Skeletal muscle satellite cell (primary cell): ENCODE measurements around the gene SPRR4.
"Not testable (repeated sequence)": the region's sequence is repeated elsewhere in the genome, so short reads cannot be mapped to it uniquely, and the experiment has no call there.

Experiments used
- H3K27me3 ChIP-seq: 2 replicates; pipeline ENCODE4 v1.7.0; 2013; ENCODE audit warnings: low read length; ENCODE audit not compliant: control insufficient read depth, insufficient read depth
- H3K36me3 ChIP-seq: 2 replicates; pipeline ENCODE4 v1.7.0; 2013; ENCODE audit warnings: mild to moderate bottlenecking, control low read depth, low read length; ENCODE audit not compliant: insufficient read depth
- H3K4me1 ChIP-seq: 2 replicates; pipeline ENCODE4 v1.7.0; 2013; ENCODE audit warnings: low read length; ENCODE audit not compliant: control insufficient read depth, insufficient read depth
- H3K4me2 ChIP-seq: 2 replicates; pipeline ENCODE4 v1.7.0; 2013; ENCODE audit warnings: mild to moderate bottlenecking, low read length
- H3K4me3 ChIP-seq: 2 replicates; pipeline ENCODE4 v1.7.0; 2013; ENCODE audit warnings: low read length
- H3K9ac ChIP-seq: 2 replicates; pipeline ENCODE4 v1.7.0; 2013; ENCODE audit warnings: mild to moderate bottlenecking, low read depth, low read length, moderate library complexity
- H3K9me3 ChIP-seq: replicated peaks from 2 replicates; pipeline ENCODE4 v1.7.0; 2013; ENCODE audit warnings: mild to moderate bottlenecking, control low read depth, low read length

SPRR4 gene

GRCh38 chr1:152993186-152993585 is 22.7 kb downstream of the SPRR4 start:
- H3K4me3 ChIP-seq: no peak overlapping the region
- no peaks in the 10 kb centered on the region for H3K9me3 ChIP-seq
- H3K27me3 ChIP-seq: peaks cover 13% of the 10 kb centered on the region
- H3K4me1 ChIP-seq: no peaks in the 10 kb centered on the region
- H3K4me2 ChIP-seq: no peak overlapping the region
- no peaks in the 10 kb centered on the region for H3K36me3 ChIP-seq
- H3K9ac ChIP-seq: no peak overlapping the region

- no peak overlapping the region for H3K4me3 ChIP-seq
- H3K9me3 ChIP-seq: no peaks in the 10 kb centered on the region
- no peak overlapping the region for H3K4me2 ChIP-seq
- H3K9ac ChIP-seq: no peak overlapping the region
- peaks cover 8% of the 10 kb centered on the region for H3K27me3 ChIP-seq
- H3K4me1 ChIP-seq: no peaks in the 10 kb centered on the region
- H3K36me3 ChIP-seq: no peaks in the 10 kb centered on the region
Observed at GRCh38 chr1:152995842-152996241, 25.4 kb downstream of the SPRR4 start.

- no peaks in the 10 kb centered on the region for H3K36me3 ChIP-seq
- no peak overlapping the region for H3K9ac ChIP-seq
- no peaks in the 10 kb centered on the region for H3K4me1 ChIP-seq
- H3K4me3 ChIP-seq: no peak overlapping the region
- no peaks in the 10 kb centered on the region for H3K9me3 ChIP-seq
- peaks cover 8% of the 10 kb centered on the region for H3K27me3 ChIP-seq
- H3K4me2 ChIP-seq: no peak overlapping the region
Observed at GRCh38 chr1:152996633-152997400, 26.4 kb downstream of the SPRR4 start.

- Histone ChIP-seq H3K9me3 (no peaks in the 10 kb centered on the region), H3K4me1 (no peaks in the 10 kb centered on the region), H3K27me3 (peaks cover 8% of the 10 kb centered on the region), H3K4me3 (no peak overlapping the region), H3K9ac (no peak overlapping the region), H3K4me2 (no peak overlapping the region), H3K36me3 (no peaks in the 10 kb centered on the region)
Observed at GRCh38 chr1:152997901-152998300, 27.5 kb downstream of the SPRR4 start.

- no peak overlapping the region for H3K9ac ChIP-seq
- H3K36me3 ChIP-seq: no peaks in the 10 kb centered on the region
Observed at GRCh38 chr1:152998476-152998875, 28.0 kb downstream of the SPRR4 start.

GRCh38 chr1:152999818-153000217 is 29.4 kb downstream of the SPRR4 start:
- H3K27me3 ChIP-seq: peaks cover 8% of the 10 kb centered on the region
- H3K36me3 ChIP-seq: no peaks in the 10 kb centered on the region
- H3K4me3 ChIP-seq: no peak overlapping the region
- H3K4me1 ChIP-seq: no peaks in the 10 kb centered on the region
- no peaks in the 10 kb centered on the region for H3K9me3 ChIP-seq
- H3K9ac ChIP-seq: no peak overlapping the region
- H3K4me2 ChIP-seq: no peak overlapping the region

More at GRCh38 chr1:152998476-152998875, 28.0 kb downstream of the SPRR4 start:
- peaks cover 8% of the 10 kb centered on the region for H3K27me3 ChIP-seq
- H3K4me1 ChIP-seq: no peaks in the 10 kb centered on the region
- no peak overlapping the region for H3K4me2 ChIP-seq
- no peaks in the 10 kb centered on the region for H3K9me3 ChIP-seq
- H3K4me3 ChIP-seq: no peak overlapping the region

- Histone ChIP-seq H3K4me2 (no peak overlapping the region), H3K4me3 (no peak overlapping the region), H3K27me3 (peaks cover 8% of the 10 kb centered on the region), H3K9me3 (no peaks in the 10 kb centered on the region), H3K36me3 (no peaks in the 10 kb centered on the region), H3K9ac (no peak overlapping the region), H3K4me1 (no peaks in the 10 kb centered on the region)
Observed at GRCh38 chr1:153000294-153000693, 29.8 kb downstream of the SPRR4 start.

- no peak within 1 kb of the TSS for H3K4me2 ChIP-seq
- no peaks in the 10 kb centered on the region for H3K36me3 ChIP-seq
- no peak within 1 kb of the TSS for H3K4me3 ChIP-seq
- H3K9ac ChIP-seq: no peak within 1 kb of the TSS
- H3K9me3 ChIP-seq: no peaks in the 10 kb centered on the region
- H3K4me1 ChIP-seq: no peaks in the 10 kb centered on the region
- H3K27me3 ChIP-seq: peaks cover 8% of the 10 kb centered on the region
Observed at GRCh38 chr1:153001382-153001781, 30.9 kb downstream of the SPRR4 start, which contains the start of gene SPRR3. SPRR3 (plus strand) TSS chr1:153001749; CDS start chr1:153003021, 1,272 bp downstream.

- H3K4me1 ChIP-seq, H3K36me3 ChIP-seq, H3K9ac ChIP-seq, H3K4me2 ChIP-seq, H3K4me3 ChIP-seq, H3K9me3 ChIP-seq, H3K27me3 ChIP-seq: not testable (repeated sequence)
Observed at GRCh38 chr1:153011235-153011758, 40.8 kb downstream of the SPRR4 start.

- not testable (repeated sequence) for H3K36me3 ChIP-seq, H3K4me2 ChIP-seq, H3K4me3 ChIP-seq, H3K4me1 ChIP-seq, H3K9ac ChIP-seq, H3K9me3 ChIP-seq, H3K27me3 ChIP-seq
Observed at GRCh38 chr1:153021829-153022228, 51.4 kb downstream of the SPRR4 start.
